ENCODE measurements around the gene ARFGEF3.
"Not testable (repeated sequence)": the region's sequence is repeated elsewhere in the genome, so short reads cannot be mapped to it uniquely, and the experiment has no call there.

ARFGEF3 gene, protein sequence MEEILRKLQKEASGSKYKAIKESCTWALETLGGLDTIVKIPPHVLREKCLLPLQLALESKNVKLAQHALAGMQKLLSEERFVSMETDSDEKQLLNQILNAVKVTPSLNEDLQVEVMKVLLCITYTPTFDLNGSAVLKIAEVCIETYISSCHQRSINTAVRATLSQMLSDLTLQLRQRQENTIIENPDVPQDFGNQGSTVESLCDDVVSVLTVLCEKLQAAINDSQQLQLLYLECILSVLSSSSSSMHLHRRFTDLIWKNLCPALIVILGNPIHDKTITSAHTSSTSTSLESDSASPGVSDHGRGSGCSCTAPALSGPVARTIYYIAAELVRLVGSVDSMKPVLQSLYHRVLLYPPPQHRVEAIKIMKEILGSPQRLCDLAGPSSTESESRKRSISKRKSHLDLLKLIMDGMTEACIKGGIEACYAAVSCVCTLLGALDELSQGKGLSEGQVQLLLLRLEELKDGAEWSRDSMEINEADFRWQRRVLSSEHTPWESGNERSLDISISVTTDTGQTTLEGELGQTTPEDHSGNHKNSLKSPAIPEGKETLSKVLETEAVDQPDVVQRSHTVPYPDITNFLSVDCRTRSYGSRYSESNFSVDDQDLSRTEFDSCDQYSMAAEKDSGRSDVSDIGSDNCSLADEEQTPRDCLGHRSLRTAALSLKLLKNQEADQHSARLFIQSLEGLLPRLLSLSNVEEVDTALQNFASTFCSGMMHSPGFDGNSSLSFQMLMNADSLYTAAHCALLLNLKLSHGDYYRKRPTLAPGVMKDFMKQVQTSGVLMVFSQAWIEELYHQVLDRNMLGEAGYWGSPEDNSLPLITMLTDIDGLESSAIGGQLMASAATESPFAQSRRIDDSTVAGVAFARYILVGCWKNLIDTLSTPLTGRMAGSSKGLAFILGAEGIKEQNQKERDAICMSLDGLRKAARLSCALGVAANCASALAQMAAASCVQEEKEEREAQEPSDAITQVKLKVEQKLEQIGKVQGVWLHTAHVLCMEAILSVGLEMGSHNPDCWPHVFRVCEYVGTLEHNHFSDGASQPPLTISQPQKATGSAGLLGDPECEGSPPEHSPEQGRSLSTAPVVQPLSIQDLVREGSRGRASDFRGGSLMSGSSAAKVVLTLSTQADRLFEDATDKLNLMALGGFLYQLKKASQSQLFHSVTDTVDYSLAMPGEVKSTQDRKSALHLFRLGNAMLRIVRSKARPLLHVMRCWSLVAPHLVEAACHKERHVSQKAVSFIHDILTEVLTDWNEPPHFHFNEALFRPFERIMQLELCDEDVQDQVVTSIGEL (N-terminal part only)

DNA sequence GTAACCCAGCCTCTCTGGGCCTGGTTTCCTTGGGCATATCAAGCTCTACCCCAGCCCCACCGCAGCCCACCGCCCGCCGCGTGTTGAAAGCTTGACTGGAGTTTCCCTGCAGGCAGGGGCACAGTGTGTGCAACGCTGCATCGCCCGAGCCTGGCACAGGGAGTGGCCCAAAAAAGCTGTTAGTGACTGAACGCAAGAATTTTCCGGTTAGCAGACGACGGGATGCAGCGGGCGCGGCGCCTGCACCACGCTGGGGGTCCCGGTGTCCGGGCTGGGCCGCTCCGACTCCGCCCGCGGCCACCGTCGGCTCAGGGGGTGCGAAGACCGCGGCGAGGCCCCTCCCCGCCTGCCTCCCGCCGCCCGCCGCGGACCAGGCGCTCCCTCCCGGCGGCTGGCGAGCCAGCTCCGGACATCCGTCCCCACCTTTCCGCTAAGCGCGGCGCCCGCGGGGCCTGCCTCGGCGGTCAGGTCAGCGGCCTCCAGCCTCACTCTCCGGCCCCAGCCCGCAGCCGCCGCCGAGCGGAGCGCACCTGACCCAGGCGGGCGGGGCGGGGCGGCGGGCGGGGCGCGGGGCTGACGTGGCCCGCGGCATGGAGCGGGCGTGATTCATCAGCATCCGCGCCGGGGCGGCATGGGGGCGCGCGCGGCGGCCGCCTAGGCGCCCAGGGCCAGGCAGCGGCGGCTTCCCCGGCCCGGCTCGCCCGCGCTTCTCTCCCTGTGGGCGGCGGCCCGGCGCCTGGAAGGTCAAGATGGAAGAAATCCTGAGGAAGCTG, at the start of gene ARFGEF3:
Gene ARFGEF3 (plus strand): TSS at position 602 of the 773 bp plus-strand sequence. CDS start 148 bp downstream, at position 750.
- DNase-seq: peak; percentile 38

DNA sequence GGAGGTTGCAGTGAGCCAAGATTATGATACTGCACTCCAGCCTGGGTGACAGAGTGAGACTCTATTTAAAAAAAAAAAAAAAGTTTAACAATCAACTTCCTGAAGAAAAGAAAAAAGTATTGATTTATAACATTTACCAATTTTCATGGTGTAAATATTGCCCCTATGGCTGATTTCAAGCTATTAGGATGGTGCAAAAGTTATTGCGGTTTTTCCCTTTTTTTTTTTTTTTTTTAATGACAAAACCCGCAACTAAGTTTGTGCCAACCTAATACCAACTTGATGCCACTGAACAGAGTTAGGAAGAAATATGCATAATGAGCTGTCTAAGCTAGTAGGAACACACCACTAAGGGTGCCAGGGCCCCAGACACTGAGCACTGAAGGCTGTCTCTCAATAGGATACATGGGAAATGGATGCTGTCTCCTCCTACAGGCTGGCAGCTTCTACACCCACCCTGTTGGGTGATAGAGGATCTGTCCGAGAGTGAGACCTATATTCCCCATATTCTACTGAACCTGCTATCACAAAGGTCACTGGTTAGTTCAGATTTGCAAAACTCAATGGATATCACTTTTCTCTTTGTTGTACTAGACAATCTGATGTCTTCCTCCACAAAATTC, 48.0 kb upstream of the ARFGEF3 start:
- no peak for DNase-seq

DNA sequence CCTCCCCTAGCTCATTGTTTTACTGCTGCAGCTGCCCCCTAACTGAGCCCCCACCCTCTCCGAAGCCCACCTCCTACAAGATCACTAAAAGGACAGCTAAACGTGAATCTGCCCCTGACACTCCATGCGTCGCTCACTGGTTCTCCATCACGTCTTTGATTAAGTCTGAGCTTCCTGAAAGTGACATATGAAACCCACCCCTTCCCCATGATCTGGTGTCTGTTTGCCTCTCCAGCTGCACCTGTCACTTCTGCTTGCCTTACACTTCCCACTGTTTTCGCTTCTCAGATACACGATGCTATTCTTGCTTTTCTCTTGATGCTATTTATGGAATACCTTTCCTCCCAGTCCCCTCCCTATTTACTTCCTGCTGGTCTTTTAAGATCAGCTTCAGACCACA, 46.5 kb upstream of the ARFGEF3 start:
- peak; percentile 13 for DNase-seq

DNA sequence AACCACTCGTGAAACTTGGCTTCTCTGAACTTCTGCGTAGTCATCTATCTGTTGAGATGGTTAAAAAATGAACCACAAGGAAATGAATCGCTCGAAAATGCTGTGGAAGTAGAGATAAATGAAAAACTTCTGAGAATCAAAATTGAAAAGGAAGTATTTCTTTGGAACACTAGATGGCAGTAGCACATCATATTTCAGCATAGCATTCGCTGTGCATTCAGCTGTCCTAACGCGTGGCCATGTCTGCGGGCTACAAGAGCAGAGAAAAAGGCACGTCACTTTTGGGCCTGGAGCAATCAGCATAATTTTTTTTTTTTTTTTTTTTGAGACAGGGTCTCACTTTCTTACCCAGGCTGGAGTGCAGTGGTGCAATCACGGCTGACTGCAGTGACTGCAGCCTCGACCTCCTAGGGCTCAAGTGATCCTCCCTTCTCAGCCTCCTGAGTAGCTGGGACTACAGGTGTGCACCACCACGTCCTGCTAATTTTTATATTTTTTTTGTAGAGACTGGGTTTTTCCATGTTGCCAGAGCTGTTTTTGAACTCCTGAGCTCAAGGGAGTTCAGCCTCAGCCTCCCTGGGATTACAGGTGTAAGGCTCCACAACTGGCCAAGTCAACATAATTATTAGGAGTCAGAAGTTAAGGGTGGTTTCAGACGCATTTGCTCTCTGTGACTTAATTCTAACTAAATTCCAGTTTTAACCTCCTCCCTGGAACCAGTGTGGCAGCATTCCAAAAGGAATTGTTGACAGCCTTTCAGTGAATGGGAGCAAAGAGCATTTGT, 45.7 kb upstream of the ARFGEF3 start:
- DNase-seq: peak; percentile 62

DNA sequence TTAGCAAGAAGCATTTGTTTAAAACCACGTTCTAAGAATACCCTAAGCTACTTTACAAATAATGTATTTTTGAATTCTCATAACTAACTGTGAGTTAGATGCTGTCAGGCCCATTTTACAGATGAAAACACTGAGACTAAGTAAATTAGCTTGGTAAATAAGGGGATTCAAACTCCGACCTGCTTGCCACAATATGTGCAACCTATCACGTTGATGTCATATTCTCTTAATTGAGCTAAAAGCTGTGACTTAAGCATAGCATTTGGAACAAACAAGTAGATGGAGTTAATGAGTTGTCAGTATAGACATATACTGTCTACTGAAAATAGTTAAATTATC, 45.1 kb upstream of the ARFGEF3 start:
- no peak for DNase-seq

DNA sequence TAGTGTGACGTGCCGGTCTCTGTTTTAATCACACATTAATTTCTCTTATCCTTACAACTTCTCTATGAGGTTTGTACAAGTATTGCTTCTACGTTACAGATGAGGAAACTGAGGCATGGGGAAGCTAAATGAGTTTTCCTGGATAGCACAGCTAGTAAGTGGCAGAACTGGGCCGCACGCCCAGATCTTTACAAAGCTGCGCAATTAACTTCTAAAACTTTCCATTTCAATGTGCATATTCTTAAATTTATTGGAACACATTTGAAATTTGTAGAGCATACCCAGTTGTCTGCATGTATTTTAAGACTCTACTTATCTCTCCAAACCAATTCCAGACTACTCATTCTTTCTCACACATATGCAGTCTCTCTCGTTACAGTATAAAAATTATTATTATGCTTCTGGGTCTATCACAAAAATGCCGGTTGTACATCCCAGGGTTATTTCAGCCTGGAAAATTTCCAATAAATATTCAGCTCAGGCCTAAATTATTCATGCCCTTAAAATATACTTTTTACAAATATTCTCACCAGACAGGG, 44.3 kb upstream of the ARFGEF3 start:
- no peak for DNase-seq

DNA sequence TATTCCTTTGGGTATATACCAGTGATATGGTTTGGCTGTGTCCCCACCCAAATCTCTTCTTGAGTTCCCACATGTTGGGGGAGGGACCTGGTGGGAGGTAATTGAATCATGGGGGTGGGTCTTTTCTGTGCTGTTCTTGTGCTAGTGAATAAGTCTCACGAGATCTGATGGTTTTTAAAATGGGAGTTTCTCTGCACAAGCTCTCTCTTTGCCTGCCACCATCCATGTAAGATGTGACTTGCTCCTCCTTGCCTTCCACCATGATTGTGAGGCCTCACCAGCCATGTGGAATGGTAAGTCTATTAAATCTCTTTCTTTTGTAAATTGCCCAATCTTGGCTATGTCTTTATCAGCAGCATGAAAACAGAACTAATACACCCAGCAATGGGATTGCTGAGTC, 42.5 kb upstream of the ARFGEF3 start:
- DNase-seq: not testable (repeated sequence)

DNA sequence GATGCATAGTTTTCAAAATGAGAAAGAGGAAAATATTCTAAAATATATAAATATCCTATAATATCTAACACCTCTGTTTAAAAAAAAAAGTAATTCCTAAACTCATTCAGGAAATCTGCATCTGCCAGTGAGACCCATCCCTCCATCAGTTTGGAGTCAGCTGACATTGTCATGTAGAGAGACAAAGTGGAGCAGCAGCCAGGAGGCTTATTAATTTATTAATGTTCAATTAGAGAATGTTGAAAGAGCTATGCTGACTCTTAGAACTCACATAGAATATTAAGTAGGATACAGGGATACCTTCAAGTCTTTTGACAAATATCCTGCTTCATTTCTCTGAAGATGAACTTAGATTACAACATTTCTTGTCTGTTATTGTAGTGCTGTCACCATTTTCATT, 41.8 kb upstream of the ARFGEF3 start:
- no peak for DNase-seq

DNA sequence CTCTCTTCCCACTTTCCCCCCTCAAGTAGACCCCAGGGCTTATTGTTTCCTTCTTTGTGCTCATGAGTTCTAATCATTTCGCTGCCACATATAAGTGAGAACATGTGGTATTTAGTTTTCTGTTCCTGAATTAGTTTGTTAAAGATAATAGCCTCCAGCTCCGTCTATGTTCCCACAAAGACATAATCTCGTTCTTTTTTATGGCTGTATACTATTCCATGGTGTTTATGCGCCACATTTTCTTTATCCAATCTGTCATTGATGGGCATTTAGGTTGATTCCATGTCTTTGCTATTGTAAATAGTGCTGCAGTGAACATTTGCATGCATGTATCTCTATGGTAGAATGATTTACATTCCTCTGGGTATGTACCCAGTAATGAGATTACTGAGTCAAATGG, 37.6 kb upstream of the ARFGEF3 start:
- DNase-seq: no peak

DNA sequence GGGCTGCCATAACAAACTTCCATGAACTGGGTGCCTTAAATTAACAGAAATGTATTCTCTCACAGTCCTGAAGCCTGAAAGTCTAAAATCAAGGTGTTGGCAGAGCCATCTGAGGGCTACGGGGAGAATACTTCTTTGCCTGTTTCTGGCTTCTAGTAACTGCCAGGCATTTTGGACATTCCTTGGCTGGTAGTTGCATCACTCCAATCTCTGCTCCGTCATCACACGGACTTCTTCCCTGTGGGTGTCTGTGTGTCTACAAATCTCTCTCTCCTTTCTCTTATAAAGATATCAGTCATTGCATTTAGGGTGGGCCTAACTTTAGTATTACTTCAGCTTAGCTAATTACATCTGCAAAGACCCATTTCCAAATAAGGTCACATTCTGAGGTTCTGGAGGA, 33.6 kb upstream of the ARFGEF3 start:
- no peak for DNase-seq

DNA sequence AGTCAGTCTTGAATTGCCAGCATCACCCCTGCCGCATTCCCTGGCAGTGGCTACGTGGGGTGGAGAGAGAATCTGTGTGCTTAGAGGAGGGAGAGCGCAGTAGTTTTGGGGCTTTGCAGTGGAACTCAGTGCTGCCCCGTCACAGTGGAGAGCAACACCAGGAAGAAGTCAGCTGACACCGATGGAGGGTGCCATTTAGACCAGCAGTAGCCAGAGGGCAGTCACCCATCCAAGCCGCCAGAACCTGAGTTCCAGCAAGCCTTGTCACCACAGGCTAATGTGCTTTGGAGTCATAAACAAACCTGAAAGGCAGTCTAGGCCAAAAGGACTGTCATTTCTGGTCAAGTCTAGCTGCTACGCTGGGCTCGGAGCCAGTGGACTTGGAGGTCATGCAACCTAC, 32.5 kb upstream of the ARFGEF3 start:
- DNase-seq: no peak

DNA sequence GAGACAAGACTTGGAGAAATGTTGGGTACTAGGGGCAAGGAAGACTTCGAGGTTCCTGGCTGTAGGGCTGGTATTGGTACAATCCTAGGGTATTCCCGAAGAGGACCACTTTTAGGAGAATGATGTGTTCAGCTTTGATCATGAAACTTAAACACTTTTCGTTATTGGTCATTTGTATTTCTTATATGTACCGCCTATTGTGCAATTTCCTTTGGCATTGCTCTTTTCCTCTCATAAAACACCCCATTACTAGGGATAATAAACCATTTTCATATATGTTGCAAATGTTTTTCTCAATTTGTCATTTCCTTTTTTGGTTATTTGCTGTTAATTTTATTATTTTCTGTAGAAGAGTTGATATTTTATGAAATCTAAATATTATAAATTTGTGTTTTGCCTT, 18.9 kb upstream of the ARFGEF3 start:
- no peak for DNase-seq

DNA sequence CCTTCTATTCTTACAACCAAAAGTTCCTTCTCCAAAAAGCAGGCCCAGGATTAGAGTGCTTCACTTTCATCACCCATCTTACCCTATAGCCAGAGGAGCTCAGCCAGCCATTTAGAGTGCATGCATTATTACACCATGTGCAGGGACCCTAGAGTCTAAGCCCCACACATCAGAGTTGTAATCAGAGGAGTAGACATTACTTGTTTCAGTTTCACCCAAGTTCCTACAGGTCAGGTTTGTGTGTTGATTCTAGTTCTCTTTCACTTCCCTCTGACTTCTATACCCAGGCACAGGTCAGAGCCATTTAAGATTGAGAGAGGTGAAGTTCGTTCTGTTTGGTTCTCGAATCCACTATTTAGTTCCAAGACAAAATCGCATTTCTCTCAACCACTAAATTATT, 16.3 kb upstream of the ARFGEF3 start:
- no peak for DNase-seq

DNA sequence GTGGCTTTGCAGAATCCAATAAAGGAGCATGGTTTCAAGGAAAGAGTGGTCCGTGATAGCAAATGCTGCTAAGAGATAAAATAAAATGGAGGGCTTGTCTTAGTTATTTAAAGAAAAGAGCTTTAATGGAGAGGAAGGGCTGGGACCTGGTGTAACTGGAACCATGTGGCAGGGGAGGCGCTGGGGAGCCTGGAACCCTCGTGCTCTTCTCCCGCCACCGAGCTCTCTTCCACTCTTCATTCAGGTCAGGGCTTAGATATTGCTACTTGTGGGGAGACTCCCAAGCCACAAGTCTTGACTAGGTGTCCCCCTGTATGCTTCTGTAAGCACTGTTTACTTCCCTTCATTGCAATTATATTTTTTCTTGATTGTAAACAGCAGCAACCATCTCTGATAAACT, 15.2 kb upstream of the ARFGEF3 start:
- DNase-seq: no peak

DNA sequence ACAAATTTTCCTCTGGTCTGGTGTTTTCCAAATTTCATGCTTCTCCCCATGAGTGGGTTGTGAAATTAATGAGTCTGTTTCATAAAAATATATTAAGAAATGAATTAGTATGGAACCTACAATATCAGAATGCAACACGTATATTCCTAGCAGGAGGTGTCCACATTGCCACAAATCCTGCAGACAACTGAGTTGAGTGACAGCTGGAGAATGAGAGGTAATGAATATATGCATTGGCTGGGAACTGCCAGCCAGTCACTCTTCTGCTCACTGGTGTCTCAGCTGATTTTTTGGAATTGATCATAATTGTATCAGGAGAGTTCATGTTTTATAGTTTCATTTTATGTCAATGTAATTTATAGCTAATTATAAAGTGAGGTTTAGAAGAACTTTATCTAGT, 6.3 kb upstream of the ARFGEF3 start:
- DNase-seq: no peak

DNA sequence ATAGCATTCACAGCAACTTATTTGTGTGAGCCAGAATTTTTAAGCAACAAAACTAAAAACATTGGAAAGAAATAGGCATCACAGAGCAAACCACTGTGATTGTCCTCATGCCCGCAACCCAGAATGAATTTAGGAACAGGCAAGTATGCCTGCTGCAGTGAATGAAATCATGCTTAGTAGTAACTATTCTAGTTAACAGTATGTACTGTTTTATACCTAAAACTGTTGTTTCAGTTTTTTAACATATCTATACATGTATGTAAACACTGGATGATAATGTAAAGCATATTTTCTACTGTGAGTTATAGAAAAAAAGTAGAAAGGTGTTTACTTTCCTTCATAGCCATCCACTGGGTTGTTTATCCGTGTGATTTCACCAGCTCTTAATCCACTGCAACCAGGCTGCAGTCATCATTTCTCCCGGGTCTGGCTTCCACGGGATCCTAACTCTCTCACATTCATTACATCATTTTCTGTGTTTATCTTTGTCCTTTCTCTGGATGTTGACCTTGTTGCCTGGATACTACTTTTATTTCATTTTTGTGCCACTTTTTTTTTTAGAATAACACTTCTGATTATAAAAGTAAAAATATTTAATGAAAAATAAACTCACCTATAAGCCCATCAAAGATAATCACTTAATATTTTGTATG, 3.6 kb upstream of the ARFGEF3 start:
- no peak for DNase-seq

DNA sequence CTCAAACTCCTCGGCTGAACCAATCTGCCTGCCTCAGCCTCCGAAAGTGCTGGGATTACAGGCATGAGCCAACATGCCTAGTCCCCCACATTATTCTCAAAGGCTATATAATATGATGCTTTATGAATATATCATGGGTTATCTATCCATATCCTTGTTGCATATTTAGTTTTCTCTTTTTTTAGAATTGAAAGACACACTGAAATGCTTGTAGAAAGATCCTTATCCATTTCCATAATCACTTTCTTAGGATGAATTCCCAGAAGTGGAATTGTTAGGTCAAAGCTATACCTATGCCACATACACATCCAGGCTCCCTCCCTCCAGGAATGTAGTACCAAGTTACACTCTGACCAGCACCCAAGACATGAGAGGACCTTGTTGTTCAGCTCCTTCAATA, 2.5 kb upstream of the ARFGEF3 start:
- DNase-seq: no peak

DNA sequence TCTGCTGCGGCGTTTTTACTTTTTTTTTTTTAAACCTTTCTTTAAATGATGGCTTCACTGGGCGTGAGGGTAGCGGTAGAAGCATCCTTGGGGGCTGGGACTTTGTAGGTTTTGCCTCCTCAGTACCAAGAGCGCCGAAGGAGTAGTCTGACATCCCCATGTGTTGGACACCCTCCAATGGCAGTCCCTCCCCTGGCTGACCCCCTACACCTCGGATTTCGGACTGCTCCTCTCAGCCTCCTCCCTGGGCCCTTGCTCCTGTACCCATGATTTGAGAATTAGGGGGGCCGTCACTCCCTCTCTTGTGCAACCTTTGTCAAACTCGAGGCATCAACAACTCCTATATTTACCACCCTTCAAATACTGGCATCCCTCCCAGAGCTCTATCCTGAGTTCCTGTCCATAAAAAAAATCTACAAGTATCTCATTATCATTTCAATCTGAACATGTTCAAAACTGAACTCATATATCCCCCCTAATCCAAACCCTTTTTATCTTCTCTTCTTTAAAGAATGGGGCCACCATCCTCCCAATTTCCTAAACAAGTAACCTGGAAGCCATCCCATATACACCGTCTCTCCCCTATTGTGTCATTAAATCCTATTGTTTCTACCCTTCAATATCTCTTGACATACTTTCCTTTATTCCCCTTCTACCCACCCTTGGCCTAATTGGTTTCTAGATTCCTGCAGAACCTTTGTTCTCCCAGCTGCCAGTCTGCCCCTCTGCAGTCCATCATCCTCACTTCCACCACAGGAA, 1.2 kb upstream of the ARFGEF3 start:
- peak; percentile 25 for DNase-seq

DNA sequence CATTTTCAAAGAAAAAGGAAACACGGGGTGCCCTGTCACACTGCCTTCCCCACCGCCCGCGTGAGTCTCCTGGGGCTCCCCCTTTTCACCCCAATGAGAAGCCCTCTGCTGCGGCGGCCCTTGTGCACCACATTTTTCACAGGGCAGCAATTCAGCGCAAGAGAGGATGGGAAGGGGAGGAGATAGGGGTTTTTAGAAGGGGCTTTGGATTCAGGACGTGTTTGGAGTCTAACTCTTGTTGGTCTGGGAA, 726 bp upstream of the ARFGEF3 start:
- no peak for DNase-seq

Measured in DMS79 (cell line).